ENCODE results near the gene IPO11.
"Not testable (repeated sequence)": the region's sequence is repeated elsewhere in the genome, so short reads cannot be mapped to it uniquely, and the experiment has no call there.

Gene IPO11

GRCh38 chr5:62645223-62645622 lies 232.7 kb downstream of the IPO11 start:
- no peak for DNase-seq (ENCODE audit: low read depth in 2 of 2)

DNA sequence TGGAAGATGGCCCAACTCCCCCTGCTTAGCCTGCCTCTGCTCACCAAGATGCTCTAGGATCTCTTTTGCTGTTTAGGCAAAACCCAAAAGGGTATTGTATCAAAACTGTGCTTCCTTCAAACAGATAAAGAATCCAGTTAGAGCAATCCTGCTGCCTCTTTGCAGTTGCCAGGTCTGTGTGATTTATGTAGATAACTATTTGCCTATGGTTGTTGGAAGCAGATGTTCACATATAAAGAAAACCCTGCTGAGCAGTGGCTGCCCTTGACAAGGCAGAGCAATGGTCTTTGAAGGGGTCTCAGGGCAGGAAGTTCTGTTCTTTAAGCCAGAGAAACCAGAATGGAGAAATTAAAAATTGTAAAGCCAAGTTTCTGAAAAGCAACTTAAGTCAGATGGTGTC lies 234.7 kb downstream of the IPO11 start:
- no peak for DNase-seq (ENCODE audit: low read depth in 2 of 2)

DNA sequence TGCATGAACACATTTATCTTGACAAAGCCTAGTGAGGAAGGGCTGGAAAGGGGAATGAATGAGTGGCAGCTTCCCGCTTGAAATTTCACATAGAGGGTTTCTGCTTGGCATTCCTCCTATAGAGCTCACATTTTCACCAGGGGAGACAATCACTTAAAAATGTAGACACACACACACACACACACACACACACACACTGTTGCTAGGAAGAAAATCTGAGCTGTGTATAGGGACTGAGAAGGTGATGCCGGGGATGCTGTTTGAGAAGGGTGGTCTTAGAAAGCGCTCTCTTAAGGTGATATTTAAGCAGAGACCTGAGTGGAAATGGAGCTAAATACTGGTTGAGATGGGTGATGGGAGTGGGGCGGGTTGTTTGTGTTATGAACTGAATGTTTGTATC lies 236.5 kb downstream of the IPO11 start:
- DNase-seq (ENCODE audit: low read depth in 2 of 2) = no peak

DNA sequence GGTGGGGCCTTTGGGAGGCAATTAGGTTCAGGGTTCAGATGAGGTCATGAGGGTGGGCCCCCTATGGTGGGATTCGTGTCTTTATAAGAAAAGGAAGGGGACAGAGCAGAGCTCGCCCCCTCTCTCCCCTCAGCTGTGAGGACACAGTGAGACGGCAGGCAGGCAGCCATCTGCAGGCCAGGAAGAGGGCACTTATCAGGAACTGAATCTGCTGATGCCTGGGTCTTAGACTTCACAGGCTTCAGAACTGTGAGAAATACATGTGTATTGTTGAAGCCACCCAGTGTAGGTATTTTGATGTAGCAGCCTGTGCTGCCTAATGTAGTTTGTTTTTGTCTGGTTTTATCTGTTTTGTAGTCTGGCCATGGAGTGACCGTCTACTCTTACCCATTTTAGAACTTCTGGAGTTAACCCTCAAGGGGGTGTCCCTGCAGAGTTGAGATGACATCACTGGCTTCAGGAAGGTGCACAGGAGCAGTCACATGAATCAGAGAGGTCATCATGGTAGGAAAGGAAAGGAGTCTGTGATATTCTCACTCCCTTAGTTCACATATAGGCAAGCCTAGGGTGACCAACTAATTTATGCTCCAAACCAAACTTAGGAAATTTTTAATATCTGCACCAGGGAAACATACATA lies 237.0 kb downstream of the IPO11 start:
- no peak for DNase-seq (ENCODE audit: low read depth in 2 of 2)

- no peak for DNase-seq (ENCODE audit: low read depth in 2 of 2)
Measured at GRCh38 chr5:62650197-62650596, 237.6 kb downstream of the IPO11 start.

DNA sequence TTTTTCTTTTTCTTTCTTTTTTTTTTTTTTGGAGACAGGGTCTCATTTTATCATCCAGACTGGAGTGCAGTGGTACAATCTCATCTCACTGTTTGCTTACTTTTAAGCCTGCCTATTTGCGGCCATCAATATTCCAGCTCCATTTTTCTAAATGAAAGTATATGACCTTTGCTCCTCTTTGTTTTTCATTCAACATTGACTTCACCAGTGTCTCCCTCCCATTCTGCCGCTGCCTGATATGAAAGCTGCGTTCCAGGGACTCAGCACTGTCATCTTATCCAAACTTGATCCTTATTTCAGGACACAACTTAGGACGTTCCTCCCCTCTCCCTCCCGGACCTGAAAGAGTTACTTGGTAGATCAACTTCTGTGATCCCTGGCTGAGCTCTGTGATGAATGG lies 239.7 kb downstream of the IPO11 start:
- DNase-seq (ENCODE audit: low read depth in 2 of 2) = no peak

GRCh38 chr5:62653001-62653863 lies 240.7 kb downstream of the IPO11 start:
- no peak for DNase-seq (ENCODE audit: low read depth in 2 of 2)

DNA sequence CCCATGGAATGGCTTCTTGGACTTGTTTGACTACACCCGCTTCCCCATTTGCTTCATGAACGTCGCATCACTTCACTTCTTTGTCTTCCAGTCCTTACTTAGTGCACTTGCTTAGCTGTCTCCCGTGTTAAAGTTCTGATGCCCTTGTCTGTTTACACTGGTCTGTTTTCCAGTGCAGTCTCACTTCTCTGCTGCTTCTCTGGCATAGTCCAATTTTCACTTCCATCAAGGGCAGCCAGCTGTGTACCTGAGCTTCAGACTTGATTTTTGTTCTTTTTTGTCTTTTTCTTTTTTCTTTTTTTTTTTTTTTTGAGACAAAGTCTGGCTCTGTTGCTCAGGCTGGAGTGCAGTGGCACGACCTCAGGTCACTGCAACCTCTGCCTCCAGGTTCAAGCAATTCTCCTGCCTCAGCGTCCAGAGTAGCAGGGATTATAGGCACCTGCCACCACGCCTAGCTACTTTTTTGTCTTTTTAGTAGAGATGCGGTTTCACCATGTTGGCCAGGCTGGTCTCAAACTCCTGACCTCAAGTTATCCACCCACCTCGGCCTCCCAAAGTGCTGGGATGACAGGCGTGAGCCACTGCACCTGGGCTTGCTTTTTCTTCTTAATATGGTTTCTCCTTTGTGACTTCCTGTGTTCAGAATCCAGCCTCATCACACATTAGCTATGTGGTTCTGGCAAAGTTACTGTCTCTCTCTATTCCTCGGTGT lies 241.5 kb downstream of the IPO11 start:
- DNase-seq (ENCODE audit: low read depth in 2 of 2) = no peak

- DNase-seq (ENCODE audit: low read depth in 2 of 2) = not testable (repeated sequence)
Measured at GRCh38 chr5:62657772-62658171, 245.2 kb downstream of the IPO11 start.

DNA sequence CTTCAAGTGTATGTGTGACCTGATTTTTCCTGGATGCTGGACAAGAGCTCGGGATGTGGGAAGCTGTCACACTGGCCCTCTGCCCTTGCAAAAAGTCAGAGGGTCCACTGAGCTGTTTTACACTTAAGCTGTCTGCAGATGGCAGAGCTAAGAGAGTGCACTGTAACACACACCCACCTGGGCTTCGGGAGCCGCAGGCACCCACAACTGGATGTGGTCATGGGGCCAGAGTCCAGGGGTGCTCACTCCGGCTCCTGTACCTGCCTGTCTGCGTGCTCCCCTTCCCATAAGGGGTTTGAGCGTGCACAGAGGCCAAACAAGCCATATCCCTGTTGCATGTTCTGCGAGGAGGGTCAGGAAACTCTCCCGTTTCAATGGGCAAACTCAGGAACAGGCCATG lies 248.6 kb downstream of the IPO11 start:
- DNase-seq (ENCODE audit: low read depth in 2 of 2) = no peak

GRCh38 chr5:62662521-62662920 lies 250.0 kb downstream of the IPO11 start:
- no peak for DNase-seq (ENCODE audit: low read depth in 2 of 2)

DNA sequence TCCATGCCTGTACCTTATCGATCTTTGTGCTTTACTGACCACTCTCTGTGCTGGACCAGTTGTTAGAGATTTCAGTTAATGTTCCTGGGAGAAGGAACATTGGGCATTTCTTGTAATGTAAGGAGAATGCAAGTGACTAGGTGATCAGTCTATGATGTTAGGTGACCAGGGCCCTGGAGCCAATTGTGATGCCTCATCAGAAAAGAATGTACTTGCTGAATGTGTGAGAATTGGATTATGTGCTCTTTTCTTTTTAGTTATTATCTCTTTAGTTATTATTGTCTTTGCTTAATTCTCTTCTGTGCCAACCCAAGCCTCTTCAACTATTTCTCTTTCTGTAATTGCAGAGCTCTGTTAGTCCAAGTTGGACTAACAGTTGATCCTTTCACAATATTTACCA lies 258.9 kb downstream of the IPO11 start:
- DNase-seq (ENCODE audit: low read depth in 2 of 2) = no peak

GRCh38 chr5:62676596-62676995 lies 264.0 kb downstream of the IPO11 start:
- DNase-seq (ENCODE audit: low read depth in 2 of 2) = not testable (repeated sequence)

Data from stimulated activated CD8-positive, alpha-beta memory T cell treated with anti-CD3 and anti-CD28 coated beads, Interleukin-7, amount 100 ng/mL, for 1 hour (primary cell).